Measurements from ENCODE around the gene TSPAN10. TPM values are rescaled to one million over a fixed set of nuclear protein-coding genes. Genes with fewer than 3 reads are reported as not detected.

Gene TSPAN10
- polyA plus RNA-seq, 1 donor: 0.96 TPM

DNA sequence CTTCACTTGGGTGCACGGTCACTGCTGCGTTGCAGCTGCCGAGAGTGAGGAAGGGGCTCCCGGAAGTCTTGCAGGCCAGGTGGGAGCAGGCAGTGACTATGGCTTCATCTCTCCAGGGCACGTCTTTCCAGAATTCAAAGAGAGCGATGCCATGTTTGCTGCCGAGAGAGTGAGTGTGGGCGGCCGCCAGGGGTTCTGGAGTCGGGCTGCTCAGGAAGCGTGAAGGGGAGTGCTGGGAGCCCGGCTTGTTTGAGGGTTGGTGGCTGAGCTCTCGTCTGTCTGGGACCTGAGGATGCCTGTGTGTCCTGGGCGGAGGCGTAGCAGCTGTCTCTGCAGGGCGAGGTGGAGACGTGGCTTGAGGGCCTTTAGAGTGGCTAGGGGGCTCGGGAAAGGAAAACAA, 53.1 kb downstream of the TSPAN10 start:
- no peak for DNase-seq

DNA sequence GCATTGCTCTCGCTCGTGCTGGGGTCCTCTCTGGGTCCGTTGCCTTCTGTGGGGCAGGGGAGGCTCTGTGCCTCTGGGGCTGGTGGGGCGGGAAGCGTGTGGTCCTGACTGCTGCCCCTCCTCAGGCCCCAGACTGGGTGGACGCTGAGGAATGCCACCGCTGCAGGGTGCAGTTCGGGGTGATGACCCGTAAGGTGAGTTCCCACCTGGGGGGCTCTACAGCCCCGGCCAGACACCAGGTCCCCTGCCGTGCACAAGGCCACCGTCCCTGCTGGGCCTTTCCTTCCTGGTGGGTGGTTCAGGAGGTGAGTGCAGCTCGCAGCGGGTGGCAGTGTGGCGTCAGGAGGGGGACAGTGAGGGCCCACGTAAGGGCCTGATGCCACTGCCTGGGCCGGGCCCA, 53.6 kb downstream of the TSPAN10 start:
- DNase-seq: no peak

DNA sequence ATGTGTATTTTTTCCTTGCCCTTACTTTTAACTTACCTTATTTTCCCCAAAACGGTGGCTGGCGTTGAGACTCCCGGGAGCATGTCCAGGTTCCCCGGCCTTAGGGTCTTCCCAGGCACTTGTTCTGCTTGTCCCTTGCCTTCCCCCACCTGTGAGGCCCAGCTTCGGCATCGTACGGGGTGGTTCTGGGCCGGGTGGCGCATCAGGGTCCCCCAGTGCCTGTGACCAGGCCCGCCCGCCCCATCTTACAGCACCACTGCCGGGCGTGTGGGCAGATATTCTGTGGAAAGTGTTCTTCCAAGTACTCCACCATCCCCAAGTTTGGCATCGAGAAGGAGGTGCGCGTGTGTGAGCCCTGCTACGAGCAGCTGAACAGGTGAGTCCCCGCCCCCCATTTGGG, 54.2 kb downstream of the TSPAN10 start:
- no peak for DNase-seq

DNA sequence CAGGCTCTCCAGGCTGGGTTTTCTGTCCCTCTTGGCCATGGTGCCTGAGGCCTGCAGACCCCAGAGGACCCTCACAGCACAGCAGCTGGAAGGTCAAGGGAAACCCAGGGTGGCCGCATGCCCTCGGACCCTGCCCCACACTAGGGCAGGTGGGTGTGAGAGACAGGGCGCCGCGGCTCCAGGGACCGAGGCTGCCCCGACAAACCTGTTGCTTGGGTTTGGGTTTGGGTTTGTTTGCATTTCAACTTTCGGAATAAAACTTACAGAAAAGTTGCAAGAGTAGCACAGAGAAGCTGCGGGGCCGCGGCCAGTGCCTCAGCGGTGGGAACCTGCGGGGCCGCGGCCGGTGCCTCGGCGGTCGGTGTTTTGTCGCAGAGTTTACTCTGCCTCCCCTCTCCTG, 54.6 kb downstream of the TSPAN10 start:
- DNase-seq: no peak

DNA sequence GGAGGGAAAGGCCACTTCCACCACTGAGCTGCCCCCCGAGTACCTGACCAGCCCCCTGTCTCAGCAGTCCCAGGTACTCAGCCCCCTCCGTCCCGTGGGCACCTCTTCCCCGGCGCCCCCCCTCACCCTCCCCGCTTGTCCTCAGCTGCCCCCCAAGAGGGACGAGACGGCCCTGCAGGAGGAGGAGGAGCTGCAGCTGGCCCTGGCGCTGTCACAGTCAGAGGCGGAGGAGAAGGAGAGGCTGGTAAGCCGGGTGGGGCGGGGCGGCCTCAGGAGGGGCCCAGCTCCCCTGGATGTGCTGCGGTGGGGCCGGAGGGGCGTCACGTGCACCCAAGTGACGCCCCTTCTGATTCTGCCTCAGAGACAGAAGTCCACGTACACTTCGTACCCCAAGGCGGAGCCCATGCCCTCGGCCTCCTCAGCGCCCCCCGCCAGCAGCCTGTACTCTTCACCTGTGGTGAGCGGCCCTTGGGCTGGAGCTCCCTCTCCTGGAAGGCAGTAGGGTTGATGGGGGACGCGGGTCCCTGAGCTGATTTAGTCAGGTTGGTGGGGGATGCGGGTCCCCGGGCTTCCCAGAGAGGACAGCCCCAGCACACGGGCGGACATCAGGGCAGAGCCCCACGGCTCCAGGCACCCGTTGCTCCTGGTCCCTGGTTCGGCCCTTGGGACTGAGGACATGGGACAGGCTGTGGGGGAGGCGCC, 56.7 kb downstream of the TSPAN10 start:
- DNase-seq: no peak

DNA sequence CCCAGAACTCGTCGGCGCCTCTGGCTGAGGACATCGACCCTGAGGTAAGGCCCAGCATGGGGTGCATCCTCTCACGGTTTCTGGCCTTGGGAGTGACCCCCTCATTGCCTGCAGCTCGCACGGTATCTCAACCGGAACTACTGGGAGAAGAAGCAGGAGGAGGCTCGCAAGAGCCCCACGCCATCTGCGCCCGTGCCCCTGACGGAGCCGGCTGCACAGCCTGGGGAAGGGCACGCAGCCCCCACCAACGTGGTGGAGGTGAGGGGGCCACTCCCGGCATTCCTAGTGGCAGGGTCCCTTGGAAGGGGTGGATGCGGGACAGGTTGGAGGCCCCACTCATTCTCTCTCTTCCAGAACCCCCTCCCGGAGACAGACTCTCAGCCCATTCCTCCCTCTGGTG, 57.8 kb downstream of the TSPAN10 start:
- no peak for DNase-seq

DNA sequence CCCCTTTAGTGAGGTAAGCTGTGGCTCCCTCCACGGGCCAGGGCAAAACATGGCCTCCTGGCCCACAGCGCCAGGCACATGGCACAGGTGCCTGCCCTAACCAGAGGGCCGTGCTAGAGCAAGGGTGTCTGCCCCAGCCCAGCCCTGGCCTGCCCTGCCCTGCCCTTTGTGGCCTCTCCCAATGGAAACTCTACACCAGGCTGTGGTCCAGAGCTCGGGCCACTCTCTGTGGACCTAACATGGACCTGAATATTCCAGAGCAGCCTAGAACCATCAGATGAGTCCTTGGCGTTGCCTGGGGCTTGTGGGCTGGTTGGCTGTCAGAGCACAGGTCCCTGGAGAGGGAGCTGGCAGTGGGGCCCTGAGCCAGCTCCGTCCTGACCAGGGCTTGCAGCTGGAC, 58.2 kb downstream of the TSPAN10 start:
- no peak for DNase-seq

DNA sequence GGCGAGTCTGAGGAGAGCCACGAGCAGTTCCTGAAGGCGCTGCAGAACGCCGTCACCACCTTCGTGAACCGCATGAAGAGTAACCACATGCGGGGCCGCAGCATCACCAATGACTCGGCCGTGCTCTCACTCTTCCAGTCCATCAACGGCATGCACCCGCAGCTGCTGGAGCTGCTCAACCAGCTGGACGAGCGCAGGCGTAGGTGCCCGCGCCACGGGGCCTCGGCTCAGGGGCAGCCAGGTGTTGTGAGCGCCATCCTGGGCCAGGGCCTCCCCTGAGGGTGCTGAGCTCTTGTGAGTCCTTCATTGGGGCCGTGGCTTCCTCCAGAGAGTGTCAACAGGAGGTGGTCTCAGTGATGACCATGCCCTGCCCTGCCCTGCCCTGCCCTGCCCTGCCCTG, 58.8 kb downstream of the TSPAN10 start:
- no peak for DNase-seq

DNA sequence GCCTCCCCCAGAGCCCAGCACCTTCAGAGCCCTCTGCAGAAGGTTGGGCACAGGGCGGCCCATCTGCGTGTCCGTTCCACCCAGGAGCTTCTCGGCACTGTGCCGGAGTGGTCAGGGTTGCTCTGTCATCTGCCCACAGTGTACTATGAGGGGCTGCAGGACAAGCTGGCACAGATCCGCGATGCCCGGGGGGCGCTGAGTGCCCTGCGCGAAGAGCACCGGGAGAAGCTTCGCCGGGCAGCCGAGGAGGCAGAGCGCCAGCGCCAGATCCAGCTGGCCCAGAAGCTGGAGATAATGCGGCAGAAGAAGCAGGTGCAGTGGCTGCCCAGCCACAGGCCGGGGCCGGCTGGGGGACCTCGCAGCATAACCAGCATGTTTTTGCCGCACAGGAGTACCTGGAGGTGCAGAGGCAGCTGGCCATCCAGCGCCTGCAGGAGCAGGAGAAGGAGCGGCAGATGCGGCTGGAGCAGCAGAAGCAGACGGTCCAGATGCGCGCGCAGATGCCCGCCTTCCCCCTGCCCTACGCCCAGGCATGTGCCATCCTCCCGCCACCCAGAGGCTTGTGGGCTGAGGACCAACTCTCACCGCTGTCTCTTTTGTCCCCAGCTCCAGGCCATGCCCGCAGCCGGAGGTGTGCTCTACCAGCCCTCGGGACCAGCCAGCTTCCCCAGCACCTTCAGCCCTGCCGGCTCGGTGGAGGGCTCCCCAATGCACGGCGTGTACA, 59.4 kb downstream of the TSPAN10 start:
- no peak for DNase-seq

DNA sequence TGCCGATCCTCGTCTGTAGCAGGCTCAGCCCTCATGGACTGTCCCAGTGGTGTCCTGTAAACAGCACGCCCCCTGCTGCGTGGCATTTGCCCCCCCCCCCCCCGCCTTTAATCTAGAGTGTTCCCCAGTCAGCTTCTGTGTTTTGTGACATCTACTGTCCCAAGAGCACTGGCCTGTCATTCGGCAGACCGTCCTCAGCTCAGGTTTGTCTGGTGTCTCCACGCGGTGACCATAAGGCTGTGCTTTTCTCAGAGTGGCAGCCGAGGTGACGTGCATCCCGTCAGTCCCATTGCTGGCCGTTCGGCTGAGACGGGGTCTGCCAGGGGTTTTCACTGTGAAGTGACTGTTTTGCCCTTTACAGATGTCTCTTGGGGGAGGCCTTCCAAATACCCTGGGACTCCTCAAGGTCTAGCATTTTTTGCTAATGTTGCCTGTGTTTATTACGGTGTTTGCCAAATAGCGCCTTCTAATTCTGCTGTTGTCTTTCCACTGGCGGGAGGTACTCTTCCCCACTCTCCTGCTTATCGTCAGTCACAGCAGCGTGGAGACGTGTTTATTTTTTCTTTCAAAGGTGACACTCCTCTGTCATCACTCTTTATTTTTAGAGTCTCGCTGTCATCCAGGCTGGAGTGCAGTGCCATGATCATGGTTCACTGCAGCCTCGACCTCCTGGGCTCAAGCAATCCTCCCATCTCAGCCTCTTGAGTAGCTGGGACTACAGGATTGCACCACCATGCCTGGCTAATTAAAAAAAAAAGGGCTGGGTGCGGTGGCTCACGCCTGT, 60.5 kb downstream of the TSPAN10 start:
- DNase-seq: no peak

Other genes with a start within 250 kb of the TSPAN10 start
- gene BAHCC1, start 241.7 kb upstream of the TSPAN10 start, polyA plus RNA-seq (ENCODE audit: insufficient read length): 17.9 TPM
- 1,339 TPM for gene ACTG1, start 124.4 kb upstream of the TSPAN10 start, polyA plus RNA-seq (ENCODE audit: insufficient read length)
- 2.8 TPM for gene FSCN2, start 108.8 kb upstream of the TSPAN10 start, polyA plus RNA-seq (ENCODE audit: insufficient read length)
- 22.3 TPM for gene FAAP100, start 84.8 kb upstream of the TSPAN10 start, polyA plus RNA-seq (ENCODE audit: insufficient read length)
- 55.0 TPM for gene NPLOC4, start 84 bp upstream of the TSPAN10 start, polyA plus RNA-seq (ENCODE audit: insufficient read length)
- 4.0 TPM for gene PDE6G, start 19.3 kb downstream of the TSPAN10 start, polyA plus RNA-seq (ENCODE audit: insufficient read length)
- gene OXLD1, start 29.4 kb downstream of the TSPAN10 start, polyA plus RNA-seq (ENCODE audit: insufficient read length): 12.0 TPM
- gene CCDC137, start 29.5 kb downstream of the TSPAN10 start, polyA plus RNA-seq (ENCODE audit: insufficient read length): 16.8 TPM
- gene ARL16, start 46.6 kb downstream of the TSPAN10 start, polyA plus RNA-seq (ENCODE audit: insufficient read length): 24.4 TPM
- gene HGS, start 46.8 kb downstream of the TSPAN10 start, polyA plus RNA-seq (ENCODE audit: insufficient read length): 59.1 TPM
- 55.2 TPM for gene MRPL12, start 66.2 kb downstream of the TSPAN10 start, polyA plus RNA-seq (ENCODE audit: insufficient read length)
- 5.3 TPM for gene SLC25A10, start 75.1 kb downstream of the TSPAN10 start, polyA plus RNA-seq (ENCODE audit: insufficient read length)
- not detected for gene GCGR, start 167.0 kb downstream of the TSPAN10 start, polyA plus RNA-seq (ENCODE audit: insufficient read length)
- 135 TPM for gene MCRIP1, start 196.1 kb downstream of the TSPAN10 start, polyA plus RNA-seq (ENCODE audit: insufficient read length)
- 52.6 TPM for gene PPP1R27, start 197.9 kb downstream of the TSPAN10 start, polyA plus RNA-seq (ENCODE audit: insufficient read length)
- 366 TPM for gene P4HB, start 223.3 kb downstream of the TSPAN10 start, polyA plus RNA-seq (ENCODE audit: insufficient read length)
- 166 TPM for gene ARHGDIA, start 234.1 kb downstream of the TSPAN10 start, polyA plus RNA-seq (ENCODE audit: insufficient read length)